H1 (cell line): Measurements from ENCODE around the gene MMP1. TPM values are rescaled to one million over a fixed set of nuclear protein-coding genes. Genes with fewer than 3 reads are reported as not detected.

Experiments used
- CTCF ChIA-PET: fragments of 300-600 bp; sonication (Branson Sonifier 250); formaldehyde crosslinking; loops from one replicate; lab custom pipeline; 2021; ENCODE audit not compliant: partially characterized antibody; lab: Charles Lee
- POLR2A ChIA-PET: fragments of 300-600 bp; sonication (Branson Sonifier 250); formaldehyde crosslinking; loops from one replicate; lab custom pipeline; 2021; ENCODE audit warnings: inconsistent platforms; ENCODE audit not compliant: partially characterized antibody; lab: Charles Lee
- DNase-seq, 2 experiments: peaks; one replicate each; pipeline versions ENCODE4 v3.0.0 to v3.0.0-alpha.2; 2010 to 2022; ENCODE audit warnings: low spot score in 2 of 2, low read depth in 1 of 2, mixed read lengths in 1 of 2
- FAIRE-seq: peaks from 2 replicates; lab custom pipeline; 2011; peaks lifted over from hg19 to GRCh38; lab: Jason Lieb, UNC
- H2AFZ ChIP-seq: 2 replicates; pipeline ENCODE4 v1.8.1; 2012; ENCODE audit warnings: low read length, inconsistent platforms
- H2AK5ac ChIP-seq: 2 replicates; pipeline ENCODE4 v1.6.1; 2013; ENCODE audit warnings: low read depth, low read length
- H2BK120ac ChIP-seq: replicated peaks from 2 replicates; pipeline ENCODE3; 2013; ENCODE audit warnings: low read depth, low read length, inconsistent platforms
- H2BK12ac ChIP-seq: 2 replicates; pipeline ENCODE4 v1.6.1; 2013; ENCODE audit warnings: low read depth, low read length
- H2BK15ac ChIP-seq: 2 replicates; pipeline ENCODE4 v1.6.1; 2013; ENCODE audit warnings: low read length
- H2BK20ac ChIP-seq: 2 replicates; pipeline ENCODE4 v1.6.1; 2013; ENCODE audit warnings: low read length
- H2BK5ac ChIP-seq: 2 replicates; pipeline ENCODE4 v1.6.1; 2013; ENCODE audit warnings: low read depth, low read length
- H3K14ac ChIP-seq: 2 replicates; pipeline ENCODE4 v1.6.1; 2013; ENCODE audit warnings: inconsistent platforms; ENCODE audit not compliant: insufficient read length
- H3K18ac ChIP-seq: 2 replicates; pipeline ENCODE4 v1.6.1; 2013; ENCODE audit warnings: low read length; ENCODE audit errors: extremely low read depth
- H3K23ac ChIP-seq: 2 replicates; pipeline ENCODE4 v1.6.1; 2013; ENCODE audit warnings: inconsistent platforms; ENCODE audit not compliant: insufficient read length
- H3K23me2 ChIP-seq: 2 replicates; pipeline ENCODE4 v1.6.1; 2013; ENCODE audit warnings: low read depth, low read length
- H3K27ac ChIP-seq: 2 replicates; pipeline ENCODE4 v1.6.1; 2011; ENCODE audit warnings: low read depth, low read length, inconsistent platforms
- H3K27me3 ChIP-seq, 4 experiments: replicated peaks in 1 of 4; 1 replicate in 1 of 4; 2 replicates in 3 of 4; pipeline versions ENCODE4 v1.6.1 to v1.8.1; 2011 to 2013; ENCODE audit warnings: low read length in 3 of 4, mild to moderate bottlenecking in 3 of 4, inconsistent platforms in 2 of 4, mixed read lengths in 2 of 4, moderate library complexity in 1 of 4; ENCODE audit not compliant: control insufficient read depth in 3 of 4, insufficient read depth in 3 of 4; ENCODE audit errors: extremely low read depth in 1 of 4
- H3K36me3 ChIP-seq, 4 experiments: 2 replicates each; pipeline versions ENCODE4 v1.6.1 to v1.8.1; 2011 to 2013; ENCODE audit warnings: mild to moderate bottlenecking in 4 of 4, low read length in 3 of 4, moderate library complexity in 2 of 4, control low read depth in 1 of 4, inconsistent platforms in 1 of 4; ENCODE audit not compliant: insufficient read depth in 4 of 4, control insufficient read depth in 2 of 4
- H3K4ac ChIP-seq: replicated peaks from 2 replicates; pipeline ENCODE3; 2013; ENCODE audit warnings: low read length, low read depth, mixed read lengths, inconsistent platforms; ENCODE audit not compliant: insufficient read length
- H3K4me1 ChIP-seq, 4 experiments: replicated peaks in 1 of 4; 1 replicate in 1 of 4; 2 replicates in 3 of 4; pipeline versions ENCODE4 v1.6.1 to v1.8.1; 2011 to 2013; ENCODE audit warnings: low read length in 3 of 4, inconsistent platforms in 2 of 4, mixed read lengths in 1 of 4; ENCODE audit not compliant: insufficient read depth in 4 of 4, control insufficient read depth in 3 of 4
- H3K4me2 ChIP-seq, 2 experiments: 2 replicates each; pipeline versions ENCODE4 v1.6.1 to v1.8.1; 2011 to 2013; ENCODE audit warnings: low read depth in 2 of 2, low read length in 2 of 2, control low read depth in 1 of 2, inconsistent platforms in 1 of 2, mild to moderate bottlenecking in 1 of 2; ENCODE audit not compliant: insufficient read depth in 1 of 2
- H3K4me3 ChIP-seq, 4 experiments: fragments of 200-600, 300-600 bp in 1 of 4; sonication (generic), shearing (Covaris generic), sonication (Bioruptor Twin) in 1 of 4; 2 replicates each; pipeline versions ENCODE4 v1.5.1 to v1.8.1; 2011 to 2016; ENCODE audit warnings: low read length in 4 of 4, low read depth in 3 of 4, control low read depth in 2 of 4, inconsistent platforms in 2 of 4, mild to moderate bottlenecking in 2 of 4, mixed read lengths in 1 of 4, moderate library complexity in 1 of 4; ENCODE audit not compliant: insufficient read depth in 2 of 4; ENCODE audit errors: extremely low read depth in 1 of 4
- H3K56ac ChIP-seq: replicated peaks from 2 replicates; pipeline ENCODE3; 2013; ENCODE audit warnings: low read depth, mild to moderate bottlenecking, mixed read lengths, low read length, inconsistent platforms; ENCODE audit not compliant: insufficient read length
- H3K79me1 ChIP-seq: 2 replicates; pipeline ENCODE4 v1.6.1; 2013; ENCODE audit warnings: low read depth, low read length, control low read depth
- H3K79me2 ChIP-seq, 2 experiments: 2 replicates each; pipeline versions ENCODE4 v1.6.1 to v1.8.1; 2012 to 2013; ENCODE audit warnings: low read length in 2 of 2, mild to moderate bottlenecking in 2 of 2, inconsistent platforms in 1 of 2; ENCODE audit not compliant: insufficient read depth in 2 of 2, control insufficient read depth in 1 of 2
- H3K9ac ChIP-seq, 4 experiments: replicated peaks in 1 of 4; 1 replicate in 1 of 4; 2 replicates in 3 of 4; pipeline versions ENCODE4 v1.6.1 to v1.8.1; 2011 to 2013; ENCODE audit warnings: low read depth in 3 of 4, low read length in 3 of 4, control low read depth in 2 of 4, mild to moderate bottlenecking in 2 of 4, moderate library complexity in 2 of 4, inconsistent platforms in 1 of 4; ENCODE audit errors: extremely low read depth in 1 of 4
- H3K9me3 ChIP-seq, 2 experiments: 2 replicates each; pipeline versions ENCODE4 v1.6.1 to v1.8.1; 2012 to 2013; ENCODE audit warnings: mild to moderate bottlenecking in 2 of 2, moderate library complexity in 2 of 2, control low read depth in 1 of 2, inconsistent platforms in 1 of 2, low read depth in 1 of 2, low read length in 1 of 2, mixed read lengths in 1 of 2; ENCODE audit not compliant: insufficient read depth in 2 of 2
- H4K20me1 ChIP-seq, 2 experiments: replicated peaks in 1 of 2; 2 replicates each; pipeline versions ENCODE3 to v1.8.1; 2011 to 2013; ENCODE audit warnings: inconsistent platforms in 2 of 2, low read length in 2 of 2, mild to moderate bottlenecking in 1 of 2; ENCODE audit not compliant: insufficient read depth in 2 of 2, control insufficient read depth in 1 of 2
- H4K5ac ChIP-seq: 2 replicates; pipeline ENCODE4 v1.6.1; 2013; ENCODE audit warnings: low read length, low read depth, mixed read lengths, inconsistent platforms; ENCODE audit not compliant: insufficient read length
- H4K8ac ChIP-seq: 2 replicates; pipeline ENCODE4 v1.8.0; 2013; ENCODE audit warnings: mild to moderate bottlenecking, moderate library complexity, low read length, inconsistent platforms; ENCODE audit not compliant: insufficient read depth; ENCODE audit errors: extremely low read depth
- H4K91ac ChIP-seq: replicated peaks from 2 replicates; pipeline ENCODE3; 2013; ENCODE audit warnings: low read length, mixed read lengths, inconsistent platforms; ENCODE audit not compliant: insufficient read length
- KDM4A ChIP-seq: IDR thresholded peaks from one replicate; pipeline ENCODE4 v1.7.1; 2012; ENCODE audit warnings: low read depth, mild to moderate bottlenecking, moderate library complexity, low read length, inconsistent platforms; ENCODE audit not compliant: severe bottlenecking
- MAFK ChIP-seq: IDR thresholded peaks from 2 replicates; pipeline ENCODE4 v1.6.1; 2012; ENCODE audit warnings: low read depth, mild to moderate bottlenecking, improper control_type of control experiment, low read length
- RAD21 ChIP-seq, 2 experiments: IDR thresholded peaks in 1 of 2; conservative IDR thresholded peaks in 1 of 2; 2 replicates each; pipeline ENCODE4 v1.6.1; 2011; ENCODE audit warnings: low read depth in 2 of 2, low read length in 2 of 2, improper control_type of control experiment in 1 of 2, inconsistent platforms in 1 of 2, mild to moderate bottlenecking in 1 of 2, moderate library complexity in 1 of 2
- RXRA ChIP-seq: IDR thresholded peaks from 2 replicates; pipeline ENCODE4 v1.6.1; 2011; ENCODE audit warnings: low read depth, mild to moderate bottlenecking, low read length, moderate library complexity; ENCODE audit not compliant: insufficient read depth
- SIRT6 ChIP-seq: IDR thresholded peaks from one replicate; pipeline ENCODE4 v1.7.1; 2012; ENCODE audit warnings: low read length, inconsistent platforms
- SP4 ChIP-seq: IDR thresholded peaks from 2 replicates; pipeline ENCODE4 v1.6.1; 2012; ENCODE audit warnings: low read length, inconsistent platforms
- TCF12 ChIP-seq: IDR thresholded peaks from 2 replicates; pipeline ENCODE4 v1.6.1; 2011; ENCODE audit warnings: low read depth, mild to moderate bottlenecking, low read length
- TEAD4 ChIP-seq: IDR thresholded peaks from 2 replicates; pipeline ENCODE4 v1.6.1; 2012; ENCODE audit warnings: low read depth, low read length, inconsistent platforms, mixed read lengths
- WGBS, 2 experiments: shearing (Covaris generic) in 1 of 2; methylation state at CpG; one replicate each; pipeline versions ENCODE4 v1.1.6 to v1.1.7; 2013 to 2015; ENCODE audit warnings: low lambda C conversion rate in 2 of 2, mixed read lengths in 2 of 2, inconsistent platforms in 1 of 2, low coverage in 1 of 2, missing lambda C conversion rate in 1 of 2; ENCODE audit not compliant: insufficient replicate concordance in 2 of 2, insufficient coverage in 1 of 2, insufficient read length in 1 of 2; ENCODE audit errors: extremely low coverage in 1 of 2, missing lambda C conversion rate in 1 of 2; 5-methylcytosine and 5-hydroxymethylcytosine counted together
- polyA plus RNA-seq, 7 experiments: library from polyadenylated mRNA; depleted of rRNA in 3 of 7; stranded (reverse) in 5 of 7; unstranded in 2 of 7; fragments of >200 nt in 5 of 7; fragments of 200-250 nt in 2 of 7; gene quantifications; 1 replicate in 5 of 7; 2 replicates in 1 of 7; 4 replicates in 1 of 7; pipeline versions ENCODE4 v1.2.1 to v1.2.3, GENCODE V29; 2011 to 2013; ENCODE audit warnings: missing spikeins in 2 of 7, mixed read lengths in 2 of 7
- total RNA-seq: library from RNA; stranded (reverse); fragmentation: NEBNext Ultra II Directional; extraction: Animal tissue kit (Norgen Biotek cat#: 25700); gene quantifications from 2 replicates; pipeline ENCODE4 v1.2.1, GENCODE V29; 2021
- TF ChIP-seq, protein P1 (sequence below), 3 experiments: IDR thresholded peaks; 1 replicate in 2 of 3; 2 replicates in 1 of 3; pipeline versions ENCODE4 v1.5.1 to v1.6.1; 2011; ENCODE audit warnings: low read length in 3 of 3, mild to moderate bottlenecking in 3 of 3, inconsistent platforms in 2 of 3, low read depth in 1 of 3, moderate library complexity in 1 of 3; ENCODE audit not compliant: insufficient read depth in 1 of 3; ENCODE audit errors: control extremely low read depth in 1 of 3
- TF ChIP-seq, protein P2 (sequence below): IDR thresholded peaks from 2 replicates; pipeline ENCODE4 v1.6.1; 2012; ENCODE audit warnings: inconsistent platforms

Gene MMP1
- total and polyA plus RNA-seq, 2 of the 8 experiments (the other 6 are each of a cell fraction or from before 2014, with no cell fraction given): not detected

DNA sequence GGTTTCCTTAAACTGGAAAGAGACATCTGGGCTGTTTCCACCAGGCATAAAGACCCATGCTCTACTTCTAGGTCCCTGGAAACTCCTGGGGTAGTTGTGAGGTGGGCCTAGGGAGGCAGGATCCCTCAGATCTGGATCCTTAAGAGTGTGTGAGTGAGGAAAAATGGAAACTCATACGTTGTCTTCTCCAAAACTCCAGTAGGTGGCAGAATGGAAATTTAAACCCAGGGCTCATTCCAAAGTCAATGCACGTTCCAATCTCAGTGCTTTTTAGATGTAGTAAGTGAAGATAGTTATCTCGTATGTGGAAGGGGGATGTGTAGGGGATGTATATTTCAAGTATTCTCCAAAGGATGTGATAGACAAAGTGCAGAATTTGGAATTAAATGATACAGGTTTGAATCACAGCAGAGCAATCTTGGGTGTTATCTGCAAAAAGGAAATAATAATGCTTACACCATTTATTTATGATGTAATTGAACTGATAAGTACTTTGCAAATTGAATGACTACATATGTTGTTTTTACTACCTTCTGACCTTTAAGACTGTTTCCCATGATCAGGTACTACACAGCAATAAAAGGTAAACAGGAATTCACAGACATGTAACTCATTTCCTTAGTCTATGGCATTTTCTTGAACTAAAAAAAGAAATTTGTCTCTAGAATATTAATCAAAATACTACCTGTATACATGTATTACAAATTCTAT is 13.1 kb upstream of the MMP1 start:
- H3K79me2 ChIP-seq: no peaks in the 10 kb centered on the region
- 36% methylated on average over 3 of the region's 3 CpGs; no CpG with 5 or more reads in 1 of the 2 experiments for WGBS, 2 experiments
- H3K23me2 ChIP-seq: peaks cover 2% of the 10 kb centered on the region; the same call in 1 of the 2 replicates
- DNase-seq (no peak), FAIRE-seq (peak; percentile 63)
- no peak overlapping the region for H3K14ac ChIP-seq
- H4K5ac ChIP-seq: no peak overlapping the region
- H3K4ac ChIP-seq: no peak overlapping the region
- no peak overlapping the region for H3K4me3 ChIP-seq
- H4K8ac ChIP-seq: no peak overlapping the region
- no peak overlapping the region for H3K9ac ChIP-seq
- no peak overlapping the region for H2BK20ac ChIP-seq
- H3K18ac ChIP-seq: no peak overlapping the region
- H3K9me3 ChIP-seq: no peaks in the 10 kb centered on the region
- H2BK12ac ChIP-seq: no peak overlapping the region
- H3K27ac ChIP-seq: no peak overlapping the region
- H3K56ac ChIP-seq: no peak overlapping the region
- H2BK15ac ChIP-seq: no peak overlapping the region
- H4K91ac ChIP-seq: no peak overlapping the region
- H4K20me1 ChIP-seq: no peaks in the 10 kb centered on the region
- H3K79me1 ChIP-seq: no peaks in the 10 kb centered on the region
- H3K4me2 ChIP-seq: no peak overlapping the region
- POLR2A ChIA-PET: no interaction called here
- no peak overlapping the region for H3K23ac ChIP-seq
- no peaks in the 10 kb centered on the region for H3K27me3 ChIP-seq
- no peaks in the 10 kb centered on the region for H3K4me1 ChIP-seq
- no peak overlapping the region; the same call in 1 of the 2 replicates for H2AFZ ChIP-seq
- CTCF ChIA-PET: interaction anchor here (0.6 to 2.6 kb wide), 25 partner anchors 9 to 239 kb away, joined by 3 to 30 read pairs (median 5); partner anchors contain the start of gene MMP1
- no peak overlapping the region for H2BK5ac ChIP-seq
- H2AK5ac ChIP-seq: no peak overlapping the region
- H3K36me3 ChIP-seq: no peaks in the 10 kb centered on the region
- H2BK120ac ChIP-seq: no peak overlapping the region
- TF ChIP-seq, protein P1, sequence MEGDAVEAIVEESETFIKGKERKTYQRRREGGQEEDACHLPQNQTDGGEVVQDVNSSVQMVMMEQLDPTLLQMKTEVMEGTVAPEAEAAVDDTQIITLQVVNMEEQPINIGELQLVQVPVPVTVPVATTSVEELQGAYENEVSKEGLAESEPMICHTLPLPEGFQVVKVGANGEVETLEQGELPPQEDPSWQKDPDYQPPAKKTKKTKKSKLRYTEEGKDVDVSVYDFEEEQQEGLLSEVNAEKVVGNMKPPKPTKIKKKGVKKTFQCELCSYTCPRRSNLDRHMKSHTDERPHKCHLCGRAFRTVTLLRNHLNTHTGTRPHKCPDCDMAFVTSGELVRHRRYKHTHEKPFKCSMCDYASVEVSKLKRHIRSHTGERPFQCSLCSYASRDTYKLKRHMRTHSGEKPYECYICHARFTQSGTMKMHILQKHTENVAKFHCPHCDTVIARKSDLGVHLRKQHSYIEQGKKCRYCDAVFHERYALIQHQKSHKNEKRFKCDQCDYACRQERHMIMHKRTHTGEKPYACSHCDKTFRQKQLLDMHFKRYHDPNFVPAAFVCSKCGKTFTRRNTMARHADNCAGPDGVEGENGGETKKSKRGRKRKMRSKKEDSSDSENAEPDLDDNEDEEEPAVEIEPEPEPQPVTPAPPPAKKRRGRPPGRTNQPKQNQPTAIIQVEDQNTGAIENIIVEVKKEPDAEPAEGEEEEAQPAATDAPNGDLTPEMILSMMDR (IDR thresholded peaks at IDR 0.05; ENCODE audit: control extremely low read depth in 1 of 3, insufficient read depth in 1 of 3, low read depth in 1 of 3, low read length in 3 of 3): peak in 2 of 3 experiments; percentile 43 to 60; a peak in 2 of 4 replicates
- TF ChIP-seq MAFK (no peak), TEAD4 (no peak), TCF12 (no peak), SP4 (no peak), SIRT6 (no peak), RXRA (no peak), KDM4A (no peak), RAD21 (IDR thresholded peaks at IDR 0.05 in 1 of 2, conservative IDR thresholded peaks at IDR 0.05 in 1 of 2; ENCODE audit: low read depth in 2 of 2, low read length in 2 of 2) (peak; percentile 47 to 48; a peak in 3 of 4 replicates)
- TF ChIP-seq, protein P2, sequence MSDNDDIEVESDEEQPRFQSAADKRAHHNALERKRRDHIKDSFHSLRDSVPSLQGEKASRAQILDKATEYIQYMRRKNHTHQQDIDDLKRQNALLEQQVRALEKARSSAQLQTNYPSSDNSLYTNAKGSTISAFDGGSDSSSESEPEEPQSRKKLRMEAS: no peak
